ENCODE measurements around the gene PTPMT1.
"Not testable (repeated sequence)": the region's sequence is repeated elsewhere in the genome, so short reads cannot be mapped to it uniquely, and the experiment has no call there.

The PTPMT1 gene

DNA sequence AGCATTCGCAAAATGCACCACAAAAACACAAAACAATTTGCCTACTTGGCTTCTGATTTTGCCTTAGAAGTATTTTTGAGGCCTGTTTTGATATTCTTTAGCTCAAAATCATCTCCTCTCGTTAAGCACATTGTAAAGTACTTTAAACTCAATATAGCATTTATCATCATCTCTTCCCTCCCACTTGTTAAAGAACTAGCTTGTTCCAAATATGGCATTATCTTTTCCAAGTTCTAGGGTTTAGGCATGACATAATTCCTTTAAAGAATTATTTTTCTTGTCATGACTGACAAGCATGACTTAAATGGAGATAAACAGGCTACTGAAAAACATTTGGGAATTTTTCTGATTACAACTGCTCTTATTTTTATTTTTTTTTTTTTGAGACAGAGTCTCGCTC lies 33.7 kb upstream of the PTPMT1 start:
- Histone ChIP-seq H3K27ac (ENCODE audit: low read depth, low read length) (no peak overlapping the region), H3K4me1 (ENCODE audit: insufficient read depth, low read length) (0 out of 2 replicates have a peak, but pooled peaks cover 5% of the 10 kb centered on the region)
- 90% methylated on average over 3 of the region's 3 CpGs for WGBS

DNA sequence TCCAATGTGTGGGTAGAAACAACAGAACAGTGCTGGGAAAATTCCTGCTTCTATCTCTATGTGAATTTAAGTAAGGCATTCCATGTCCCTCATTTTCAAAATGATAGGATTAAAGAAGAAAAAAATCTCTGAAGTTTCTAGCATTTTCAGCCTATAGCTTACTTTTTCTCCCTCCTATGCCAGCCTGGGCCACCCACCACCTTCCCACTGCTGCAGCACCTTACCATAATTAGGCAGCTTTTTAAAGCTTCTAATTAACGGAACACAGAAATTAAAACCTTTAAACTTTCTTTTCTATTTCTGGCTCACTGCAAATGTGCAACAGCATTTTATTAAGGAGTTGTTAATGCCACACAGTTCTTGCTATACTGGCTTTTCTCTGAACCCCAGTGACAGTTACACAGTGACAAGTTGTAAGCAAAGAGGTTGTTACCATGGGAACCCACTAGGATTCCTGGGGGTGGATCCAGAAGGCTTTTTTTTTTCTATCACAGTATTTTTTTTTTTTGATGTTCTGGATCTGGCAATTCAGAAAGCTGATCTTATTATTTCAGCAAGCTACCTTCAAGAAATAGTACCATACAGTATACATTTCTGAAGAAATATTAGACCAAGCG lies 32.7 kb upstream of the PTPMT1 start:
- Histone ChIP-seq H3K27me3 (ENCODE audit: insufficient read depth, low read length) (no peaks in the 10 kb centered on the region), H3K4me3 (ENCODE audit: low read length) (no peak overlapping the region), H3K9ac (ENCODE audit: low read depth, low read length) (no peak overlapping the region), H3K36me3 (ENCODE audit: insufficient read depth, low read length) (peaks cover 22% of the 10 kb centered on the region), H3K9me3 (ENCODE audit: insufficient read depth, low read depth, low read length) (no peaks in the 10 kb centered on the region), H3K27ac (ENCODE audit: low read depth, low read length) (no peak overlapping the region), H3K4me1 (ENCODE audit: insufficient read depth, low read length) (0 out of 2 replicates have a peak, but pooled peaks cover 5% of the 10 kb centered on the region)
- 96% methylated on average over 2 of the region's 2 CpGs for WGBS

More for the DNA sequence above, 33.7 kb upstream of the PTPMT1 start:
- Histone ChIP-seq H3K9me3 (ENCODE audit: insufficient read depth, low read depth, low read length) (no peaks in the 10 kb centered on the region), H3K4me3 (ENCODE audit: low read length) (no peak overlapping the region), H3K9ac (ENCODE audit: low read depth, low read length) (no peak overlapping the region), H3K27me3 (ENCODE audit: insufficient read depth, low read length) (no peaks in the 10 kb centered on the region), H3K36me3 (ENCODE audit: insufficient read depth, low read length) (peaks cover 20% of the 10 kb centered on the region)

DNA sequence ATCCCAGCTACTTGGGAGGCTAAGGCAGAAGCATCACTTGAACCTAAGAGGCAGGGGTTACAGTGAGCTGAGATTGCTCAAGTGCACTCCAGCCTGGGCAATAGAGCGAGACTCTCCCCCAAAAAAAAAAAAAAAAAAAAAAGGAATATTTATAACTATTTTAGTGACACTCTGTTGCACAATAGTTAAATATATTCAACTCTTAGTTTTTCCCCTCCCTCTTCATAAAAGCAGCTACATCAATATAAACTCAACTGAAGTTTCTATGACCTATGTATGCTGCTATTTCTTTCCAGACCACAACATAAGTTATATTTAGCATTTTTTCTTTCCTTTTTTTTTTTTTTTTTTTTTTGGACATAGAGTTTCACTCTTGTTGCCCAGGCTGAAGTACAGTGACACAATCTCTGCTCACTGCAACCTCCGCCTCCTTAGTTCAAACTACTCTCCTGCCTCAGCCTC lies 31.7 kb upstream of the PTPMT1 start:
- H3K4me1 ChIP-seq (ENCODE audit: insufficient read depth, low read length), result peaks cover 8% of the 10 kb centered on the region; the same call in 1 of the 2 replicates
- no peaks in the 10 kb centered on the region for H3K9me3 ChIP-seq (ENCODE audit: insufficient read depth, low read depth, low read length)
- H3K9ac ChIP-seq (ENCODE audit: low read depth, low read length), result no peak overlapping the region
- H3K36me3 ChIP-seq (ENCODE audit: insufficient read depth, low read length), result peaks cover 22% of the 10 kb centered on the region
- no peak overlapping the region for H3K4me3 ChIP-seq (ENCODE audit: low read length)
- H3K27me3 ChIP-seq (ENCODE audit: insufficient read depth, low read length), result no peaks in the 10 kb centered on the region
- H3K27ac ChIP-seq (ENCODE audit: low read depth, low read length), result no peak overlapping the region
- 100% methylated on average over 1 of the region's 2 CpGs for WGBS

DNA sequence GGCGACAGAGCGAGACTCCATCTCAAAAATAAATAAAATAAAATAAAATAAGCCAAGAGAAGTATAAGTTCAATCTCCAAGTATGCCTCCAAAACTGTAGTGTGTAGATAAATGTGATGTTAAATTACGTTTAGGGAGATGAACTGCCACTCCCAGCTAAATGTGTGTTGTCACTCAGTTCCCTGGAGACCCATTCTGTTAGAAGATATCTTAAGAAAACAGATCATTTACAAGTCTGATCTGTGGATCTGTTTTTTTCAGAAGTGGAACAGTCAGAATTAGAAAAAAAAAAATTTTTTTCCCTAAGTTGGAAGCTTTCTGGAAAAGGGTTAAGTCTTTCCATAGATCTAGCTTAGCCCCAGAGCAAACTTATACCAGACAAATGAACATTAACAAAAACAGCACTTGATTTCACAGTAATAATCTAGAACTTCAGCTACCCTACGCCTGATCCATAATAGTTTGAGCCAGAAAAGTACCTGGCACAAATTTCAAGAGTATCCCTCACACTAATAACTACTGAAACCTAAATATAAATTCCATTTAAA lies 30.6 kb upstream of the PTPMT1 start:
- Histone ChIP-seq H3K9me3 (ENCODE audit: insufficient read depth, low read depth, low read length) (no peaks in the 10 kb centered on the region), H3K9ac (ENCODE audit: low read depth, low read length) (no peak overlapping the region), H3K27me3 (ENCODE audit: insufficient read depth, low read length) (no peaks in the 10 kb centered on the region), H3K36me3 (ENCODE audit: insufficient read depth, low read length) (peaks cover 22% of the 10 kb centered on the region), H3K27ac (ENCODE audit: low read depth, low read length) (no peak overlapping the region), H3K4me3 (ENCODE audit: low read length) (no peak overlapping the region), H3K4me1 (ENCODE audit: insufficient read depth, low read length) (peaks cover 18% of the 10 kb centered on the region)
- 95% methylated on average over 2 of the region's 4 CpGs for WGBS

DNA sequence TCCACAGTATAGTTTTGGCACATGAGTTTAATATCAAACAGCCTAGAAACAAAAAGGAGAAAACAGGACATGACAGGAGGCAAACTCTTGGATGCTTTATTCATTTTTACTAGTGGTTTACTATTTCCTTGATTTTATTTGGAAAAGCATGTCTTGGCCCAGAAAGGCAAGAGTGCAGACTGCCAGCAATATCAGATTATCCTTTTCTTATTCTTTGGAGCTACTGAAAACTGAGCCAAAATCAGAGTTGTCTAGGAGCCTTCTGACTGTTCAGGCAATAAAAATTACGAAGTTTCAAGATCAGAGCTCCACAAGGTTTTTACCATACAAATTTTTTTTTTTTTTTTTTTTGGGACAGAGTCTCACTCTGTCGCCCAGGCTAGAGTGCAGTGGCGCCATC lies 28.5 kb upstream of the PTPMT1 start:
- Histone ChIP-seq H3K4me3 (ENCODE audit: low read length) (no peak overlapping the region), H3K36me3 (ENCODE audit: insufficient read depth, low read length) (peaks cover 17% of the 10 kb centered on the region), H3K27ac (ENCODE audit: low read depth, low read length) (no peak overlapping the region), H3K9me3 (ENCODE audit: insufficient read depth, low read depth, low read length) (no peaks in the 10 kb centered on the region), H3K9ac (ENCODE audit: low read depth, low read length) (no peak overlapping the region), H3K4me1 (ENCODE audit: insufficient read depth, low read length) (peaks cover 25% of the 10 kb centered on the region), H3K27me3 (ENCODE audit: insufficient read depth, low read length) (no peaks in the 10 kb centered on the region)
- 97% methylated on average over 1 of the region's 3 CpGs for WGBS

DNA sequence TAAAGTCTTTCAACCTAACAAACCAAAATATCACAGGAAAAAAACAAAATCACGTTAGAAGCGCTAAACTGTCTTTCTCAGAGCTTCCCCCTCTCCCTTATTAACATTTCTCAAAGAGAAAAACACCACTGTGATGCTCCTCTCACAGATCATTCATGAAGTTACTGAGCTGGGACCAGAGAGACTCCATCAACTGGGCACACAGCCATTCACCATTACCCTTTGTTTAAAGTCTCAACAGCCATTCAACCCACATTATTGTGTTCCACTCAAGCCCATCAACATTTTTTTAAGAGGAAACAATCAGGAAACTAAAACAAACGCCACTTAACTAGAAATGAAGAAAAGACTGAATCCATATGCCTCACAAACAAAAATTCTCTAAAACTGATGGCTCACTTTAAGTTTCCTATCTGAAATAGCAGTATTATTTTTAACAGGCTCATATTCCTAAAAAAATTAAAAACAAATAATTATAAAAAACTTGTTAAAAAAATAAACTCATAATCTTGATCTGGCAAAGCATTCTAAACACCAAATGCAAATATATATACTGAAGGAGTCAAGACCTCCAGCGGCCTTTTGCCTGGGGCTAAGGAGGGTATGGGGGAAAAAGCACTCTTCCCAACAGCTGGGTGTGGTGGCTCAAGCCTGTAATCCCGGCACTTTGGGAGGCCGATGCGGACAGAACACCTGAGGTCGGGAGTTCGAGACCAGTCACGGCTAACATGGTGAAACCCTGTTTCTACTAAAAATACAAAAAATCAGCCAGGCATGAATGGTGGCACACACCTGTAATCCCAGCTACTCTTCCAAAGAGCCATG lies 26.4 kb upstream of the PTPMT1 start:
- Histone ChIP-seq H3K9ac (ENCODE audit: low read depth, low read length) (0 out of 2 replicates have a peak overlapping the region, but pooled peaks have one; percentile 10), H3K9me3 (ENCODE audit: insufficient read depth, low read depth, low read length) (no peaks in the 10 kb centered on the region), H3K4me1 (ENCODE audit: insufficient read depth, low read length) (peaks cover 20% of the 10 kb centered on the region), H3K27ac (ENCODE audit: low read depth, low read length) (0 out of 2 replicates have a peak overlapping the region, but pooled peaks have one; percentile 19), H3K36me3 (ENCODE audit: insufficient read depth, low read length) (peaks cover 20% of the 10 kb centered on the region), H3K27me3 (ENCODE audit: insufficient read depth, low read length) (no peaks in the 10 kb centered on the region), H3K4me3 (ENCODE audit: low read length) (no peak overlapping the region)
- 89% methylated on average over 10 of the region's 10 CpGs for WGBS

DNA sequence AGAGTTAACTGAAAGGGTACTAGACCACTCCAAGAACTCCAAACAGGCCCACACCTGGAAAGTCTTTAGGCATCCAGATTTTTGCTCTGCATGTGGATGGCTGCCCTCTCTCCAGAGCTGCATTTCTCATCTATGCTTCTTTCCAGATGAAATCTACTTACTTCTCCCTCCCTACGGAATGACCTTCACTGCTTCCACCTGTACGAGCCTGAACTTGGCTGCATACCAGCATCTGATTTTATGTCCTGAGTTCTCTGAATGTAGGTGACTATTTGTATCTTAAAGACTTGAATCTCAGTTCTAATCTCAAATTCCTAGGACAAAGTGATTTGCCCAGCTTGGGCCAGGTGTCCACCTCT lies 25.7 kb upstream of the PTPMT1 start:
- H3K4me3 ChIP-seq (ENCODE audit: low read length), result no peak overlapping the region
- peak overlapping the region; percentile 10; the same call in 1 of the 2 replicates for H3K9ac ChIP-seq (ENCODE audit: low read depth, low read length)
- H3K27ac ChIP-seq (ENCODE audit: low read depth, low read length), result 0 out of 2 replicates have a peak overlapping the region, but pooled peaks have one; percentile 19
- H3K27me3 ChIP-seq (ENCODE audit: insufficient read depth, low read length), result no peaks in the 10 kb centered on the region
- peaks cover 19% of the 10 kb centered on the region for H3K36me3 ChIP-seq (ENCODE audit: insufficient read depth, low read length)
- H3K9me3 ChIP-seq (ENCODE audit: insufficient read depth, low read depth, low read length), result no peaks in the 10 kb centered on the region
- 87% methylated on average over 2 of the region's 2 CpGs for WGBS
- H3K4me1 ChIP-seq (ENCODE audit: insufficient read depth, low read length), result peaks cover 20% of the 10 kb centered on the region

DNA sequence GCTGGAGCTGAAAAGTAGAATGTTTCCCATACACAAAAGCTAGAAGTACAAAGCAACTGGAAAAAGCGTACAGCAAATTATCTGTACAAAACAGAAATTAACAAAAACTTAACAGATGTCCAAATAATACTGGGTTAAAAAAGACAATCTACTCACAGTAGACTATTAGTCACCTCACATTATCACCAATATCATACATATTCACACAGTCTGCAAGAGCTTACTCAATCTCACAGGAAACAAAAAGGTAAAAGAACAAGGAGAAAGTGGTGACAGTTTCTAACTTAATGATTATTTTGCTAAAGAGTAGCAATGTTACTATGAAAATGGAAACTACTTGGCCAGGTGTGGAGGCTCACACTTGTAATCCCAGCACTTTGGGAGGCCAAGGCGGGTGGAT lies 24.3 kb upstream of the PTPMT1 start:
- no peak overlapping the region for H3K4me3 ChIP-seq (ENCODE audit: low read length)
- peaks cover 15% of the 10 kb centered on the region for H3K36me3 ChIP-seq (ENCODE audit: insufficient read depth, low read length)
- 93% methylated on average over 2 of the region's 2 CpGs for WGBS
- no peak overlapping the region for H3K27ac ChIP-seq (ENCODE audit: low read depth, low read length)
- no peaks in the 10 kb centered on the region for H3K27me3 ChIP-seq (ENCODE audit: insufficient read depth, low read length)
- no peaks in the 10 kb centered on the region for H3K9me3 ChIP-seq (ENCODE audit: insufficient read depth, low read depth, low read length)
- H3K9ac ChIP-seq (ENCODE audit: low read depth, low read length), result no peak overlapping the region
- peaks cover 20% of the 10 kb centered on the region for H3K4me1 ChIP-seq (ENCODE audit: insufficient read depth, low read length)

DNA sequence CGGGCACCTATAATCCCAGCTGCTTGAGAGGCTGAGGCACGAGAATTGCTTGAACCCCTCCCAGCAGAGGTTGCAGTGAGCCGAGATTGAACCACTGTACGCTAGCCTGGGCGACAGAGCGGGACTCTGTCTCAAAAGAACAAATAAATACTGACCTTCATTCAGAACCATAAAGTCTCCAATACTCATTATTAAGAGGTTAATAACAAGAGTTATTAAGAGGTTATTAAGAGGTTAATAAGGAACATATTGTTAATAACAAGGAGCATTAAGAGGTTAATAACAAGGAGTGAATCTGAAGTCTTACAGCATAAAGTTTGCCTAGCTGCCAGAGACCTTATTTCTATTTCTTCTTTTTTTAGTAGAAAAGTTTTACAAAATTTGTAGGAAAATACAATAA lies 20.1 kb upstream of the PTPMT1 start:
- Histone ChIP-seq H3K4me1 (ENCODE audit: insufficient read depth, low read length) (0 out of 2 replicates have a peak, but pooled peaks cover 4% of the 10 kb centered on the region), H3K9ac (ENCODE audit: low read depth, low read length) (no peak overlapping the region), H3K9me3 (ENCODE audit: insufficient read depth, low read depth, low read length) (no peaks in the 10 kb centered on the region), H3K4me3 (ENCODE audit: low read length) (no peak overlapping the region), H3K27ac (ENCODE audit: low read depth, low read length) (no peak overlapping the region), H3K36me3 (ENCODE audit: insufficient read depth, low read length) (peaks cover 11% of the 10 kb centered on the region), H3K27me3 (ENCODE audit: insufficient read depth, low read length) (no peaks in the 10 kb centered on the region)
- WGBS, result 98% methylated on average over 6 of the region's 6 CpGs

DNA sequence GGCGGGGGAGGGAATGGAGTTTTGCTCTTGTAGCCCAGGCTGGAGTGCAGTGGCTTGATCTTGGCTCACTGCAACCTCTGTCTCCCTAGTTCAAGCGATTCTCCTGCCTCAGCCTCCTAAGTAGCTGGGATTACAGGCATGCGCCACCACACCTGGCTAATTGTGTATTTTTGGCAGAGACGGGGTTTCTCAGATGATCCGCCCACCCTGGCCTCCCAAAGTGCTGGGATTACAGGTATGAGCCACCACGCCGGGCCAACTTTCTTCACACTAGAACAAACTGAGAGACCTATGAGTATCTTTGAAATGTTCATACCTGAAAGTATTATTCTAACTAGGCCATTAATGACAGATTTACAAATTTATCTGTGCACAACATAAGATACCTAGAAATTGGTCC lies 19.1 kb upstream of the PTPMT1 start:
- not testable (repeated sequence) for H3K9ac ChIP-seq (ENCODE audit: low read depth, low read length); H3K4me3 ChIP-seq (ENCODE audit: low read length); H3K4me1 ChIP-seq (ENCODE audit: insufficient read depth, low read length); H3K27me3 ChIP-seq (ENCODE audit: insufficient read depth, low read length); H3K9me3 ChIP-seq (ENCODE audit: insufficient read depth, low read depth, low read length); H3K27ac ChIP-seq (ENCODE audit: low read depth, low read length)
- 90% methylated on average over 6 of the region's 7 CpGs for WGBS
- peaks cover 17% of the 10 kb centered on the region for H3K36me3 ChIP-seq (ENCODE audit: insufficient read depth, low read length)

Data from HUES64 (cell line).